DMS114 treated with DMSO at 0.1 percent for 48 hours (cell line): ENCODE measurements around the gene SP110.
"Not testable (repeated sequence)": the region's sequence is repeated elsewhere in the genome, so short reads cannot be mapped to it uniquely, and the experiment has no call there.

ENCODE experiments used
- DNase-seq: peaks from one replicate; lab custom pipeline; 2025; ENCODE audit not compliant: unreplicated experiment; lab: John Stamatoyannopoulos, UW

SP110 gene

GRCh38 chr2:230219419-230220331 lies at the start of gene SP110:
TSS of gene SP110 (minus strand) at chr2:230219984. CDS start at chr2:230216927, 3,057 bp downstream.
- peak; percentile 50 for DNase-seq

GRCh38 chr2:230268606-230269243 lies 48.9 kb upstream of the SP110 start:
- no peak for DNase-seq

GRCh38 chr2:230267556-230267955 lies 47.8 kb upstream of the SP110 start:
- DNase-seq = no peak

- no peak for DNase-seq
Observed at GRCh38 chr2:230267059-230267458, 47.3 kb upstream of the SP110 start.

- DNase-seq = no peak
Observed at GRCh38 chr2:230266638-230267037, 46.9 kb upstream of the SP110 start.

- not testable (repeated sequence) for DNase-seq
Observed at GRCh38 chr2:230264945-230265344, 45.2 kb upstream of the SP110 start.

- DNase-seq = no peak
Observed at GRCh38 chr2:230262246-230262645, 42.5 kb upstream of the SP110 start.

- no peak for DNase-seq
Observed at GRCh38 chr2:230258483-230258882, 38.7 kb upstream of the SP110 start.

- DNase-seq = no peak
Observed at GRCh38 chr2:230256733-230257332, 37.0 kb upstream of the SP110 start.

GRCh38 chr2:230254152-230254881 lies 34.5 kb upstream of the SP110 start:
- DNase-seq = no peak

GRCh38 chr2:230250231-230250630 lies 30.4 kb upstream of the SP110 start:
- no peak for DNase-seq

- DNase-seq = no peak
Observed at GRCh38 chr2:230246206-230246605, 26.4 kb upstream of the SP110 start.

- no peak for DNase-seq
Observed at GRCh38 chr2:230244211-230244610, 24.4 kb upstream of the SP110 start.

- DNase-seq = no peak
Observed at GRCh38 chr2:230234845-230235244, 15.1 kb upstream of the SP110 start.

GRCh38 chr2:230234122-230234722 lies 14.4 kb upstream of the SP110 start:
- no peak for DNase-seq

- no peak for DNase-seq
Observed at GRCh38 chr2:230231251-230231650, 11.5 kb upstream of the SP110 start.

GRCh38 chr2:230230496-230231200 lies 10.9 kb upstream of the SP110 start:
- DNase-seq = no peak

- DNase-seq = no peak
Observed at GRCh38 chr2:230230087-230230486, 10.3 kb upstream of the SP110 start.

GRCh38 chr2:230227216-230227615 lies 7.4 kb upstream of the SP110 start:
- DNase-seq = no peak

GRCh38 chr2:230226051-230226551 lies 6.3 kb upstream of the SP110 start:
- no peak for DNase-seq
